Spleen (tissue), 7 donors: Measurements from ENCODE around the gene PTPRM.

Experiments
- CTCF ChIP-seq, 11 experiments: fragments of 200-600 bp in 7 of 11; fragments of 450-650 bp in 4 of 11; sonication (generic) in 4 of 11; IDR thresholded peaks in 8 of 11; conservative IDR thresholded peaks in 3 of 11; 1 replicate in 7 of 11; 2 replicates in 4 of 11; pipeline versions ENCODE4 v1.4.0 to v1.8.0; 2016 to 2021; ENCODE audit warnings: antibody characterized with exemption in 11 of 11, inconsistent platforms in 4 of 11, mild to moderate bottlenecking in 1 of 11
- POLR2A ChIP-seq, 3 donors: fragments of 450-650 bp; IDR thresholded peaks; one replicate each; pipeline ENCODE4 v1.5.1; 2017; ENCODE audit warnings: antibody characterized with exemption in 3 of 3, mild to moderate bottlenecking in 1 of 3
- donor health status: DM: no; HTN: no; CAD: no; lungs with moderate emphysema.
- donor health status: DM: no; HTN: no; CAD: no.
- donor health status: DM: no; HTN: no; CAD: no.

- no peak for TF ChIP-seq POLR2A (IDR thresholded peaks at IDR 0.05)
- TF ChIP-seq CTCF (IDR thresholded peaks at IDR 0.05 in 8 of 11, conservative IDR thresholded peaks at IDR 0.05 in 3 of 11), result no peak
These were observed 390.2 kb downstream of the PTPRM start for GRCh38 chr18:7957297-7957696.
